CD4-positive, alpha-beta T cell treated with Interleukin-6 at 100 ng/mL for 8 hours (primary cell): ENCODE data around the gene PLCB2.
A peak's percentile ranks its signal among the peaks of the same experiment; 100 is the strongest.

Experiments
- DNase-seq: peaks from one replicate; pipeline ENCODE4 v3.0.0-alpha.2; 2020; ENCODE audit warnings: mixed read lengths, low spot score

PLCB2 gene, protein sequence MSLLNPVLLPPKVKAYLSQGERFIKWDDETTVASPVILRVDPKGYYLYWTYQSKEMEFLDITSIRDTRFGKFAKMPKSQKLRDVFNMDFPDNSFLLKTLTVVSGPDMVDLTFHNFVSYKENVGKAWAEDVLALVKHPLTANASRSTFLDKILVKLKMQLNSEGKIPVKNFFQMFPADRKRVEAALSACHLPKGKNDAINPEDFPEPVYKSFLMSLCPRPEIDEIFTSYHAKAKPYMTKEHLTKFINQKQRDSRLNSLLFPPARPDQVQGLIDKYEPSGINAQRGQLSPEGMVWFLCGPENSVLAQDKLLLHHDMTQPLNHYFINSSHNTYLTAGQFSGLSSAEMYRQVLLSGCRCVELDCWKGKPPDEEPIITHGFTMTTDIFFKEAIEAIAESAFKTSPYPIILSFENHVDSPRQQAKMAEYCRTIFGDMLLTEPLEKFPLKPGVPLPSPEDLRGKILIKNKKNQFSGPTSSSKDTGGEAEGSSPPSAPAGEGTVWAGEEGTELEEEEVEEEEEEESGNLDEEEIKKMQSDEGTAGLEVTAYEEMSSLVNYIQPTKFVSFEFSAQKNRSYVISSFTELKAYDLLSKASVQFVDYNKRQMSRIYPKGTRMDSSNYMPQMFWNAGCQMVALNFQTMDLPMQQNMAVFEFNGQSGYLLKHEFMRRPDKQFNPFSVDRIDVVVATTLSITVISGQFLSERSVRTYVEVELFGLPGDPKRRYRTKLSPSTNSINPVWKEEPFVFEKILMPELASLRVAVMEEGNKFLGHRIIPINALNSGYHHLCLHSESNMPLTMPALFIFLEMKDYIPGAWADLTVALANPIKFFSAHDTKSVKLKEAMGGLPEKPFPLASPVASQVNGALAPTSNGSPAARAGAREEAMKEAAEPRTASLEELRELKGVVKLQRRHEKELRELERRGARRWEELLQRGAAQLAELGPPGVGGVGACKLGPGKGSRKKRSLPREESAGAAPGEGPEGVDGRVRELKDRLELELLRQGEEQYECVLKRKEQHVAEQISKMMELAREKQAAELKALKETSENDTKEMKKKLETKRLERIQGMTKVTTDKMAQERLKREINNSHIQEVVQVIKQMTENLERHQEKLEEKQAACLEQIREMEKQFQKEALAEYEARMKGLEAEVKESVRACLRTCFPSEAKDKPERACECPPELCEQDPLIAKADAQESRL

DNA sequence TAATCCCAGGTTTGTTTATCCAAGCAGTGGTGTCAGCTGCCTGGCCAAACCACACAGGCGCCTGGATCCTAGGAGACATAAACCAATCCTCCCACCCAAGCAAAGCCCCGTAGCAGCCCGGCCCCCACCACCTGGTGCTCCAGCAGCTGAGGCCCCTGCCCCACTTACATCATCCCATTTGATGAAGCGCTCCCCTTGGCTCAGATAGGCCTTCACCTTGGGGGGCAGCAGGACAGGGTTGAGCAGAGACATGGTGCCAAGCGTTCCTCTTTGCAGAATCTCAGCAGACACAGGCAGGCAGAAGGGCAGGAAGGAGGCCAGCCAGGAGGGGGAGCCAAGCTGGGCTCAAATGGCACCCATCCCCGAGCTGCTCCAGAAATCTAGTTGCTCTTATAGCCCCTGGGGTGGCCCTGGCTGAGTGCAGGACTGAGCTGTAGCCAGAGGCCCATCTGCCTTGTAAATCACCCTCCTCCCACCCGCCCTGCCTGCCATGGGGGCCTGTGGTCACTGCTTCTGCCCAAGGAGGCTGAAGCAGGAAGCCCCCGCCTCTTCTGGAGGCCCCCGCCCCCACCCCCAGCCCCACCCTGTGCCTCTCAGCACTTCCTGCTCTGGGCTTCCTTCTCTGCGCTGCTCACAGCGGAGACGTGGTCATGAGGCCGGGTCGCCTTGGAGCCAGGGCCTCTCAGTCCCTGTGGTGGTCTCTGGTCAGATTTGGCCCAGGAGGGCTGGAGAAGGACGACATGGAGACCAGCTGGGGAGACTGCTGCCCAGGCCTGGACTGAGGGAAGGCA, at the start of gene PLCB2:
PLCB2 (minus strand) TSS at position 515 of the 791 bp plus-strand sequence; CDS start at position 252, 263 bp downstream.
- peak; percentile 73 for DNase-seq

DNA sequence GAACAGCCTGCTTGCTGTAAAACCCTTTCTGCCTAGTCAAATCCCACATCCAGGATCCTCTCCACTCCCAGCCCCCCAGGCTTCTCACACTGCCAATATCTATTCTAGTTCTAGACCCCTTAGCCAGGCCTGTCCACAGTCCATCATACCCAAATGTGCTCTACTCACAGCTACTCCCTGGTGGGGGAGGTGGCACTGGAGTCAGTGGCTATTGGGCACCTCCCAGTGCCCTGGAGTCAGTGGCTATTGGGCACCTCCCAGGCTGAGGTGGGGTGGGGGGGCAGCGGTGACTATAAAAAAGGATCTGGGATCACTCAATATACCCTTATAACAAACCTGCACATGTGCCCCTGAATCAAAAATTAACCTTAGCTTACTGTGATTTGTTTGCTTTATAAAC, 49.5 kb upstream of the PLCB2 start:
- DNase-seq, result no peak

DNA sequence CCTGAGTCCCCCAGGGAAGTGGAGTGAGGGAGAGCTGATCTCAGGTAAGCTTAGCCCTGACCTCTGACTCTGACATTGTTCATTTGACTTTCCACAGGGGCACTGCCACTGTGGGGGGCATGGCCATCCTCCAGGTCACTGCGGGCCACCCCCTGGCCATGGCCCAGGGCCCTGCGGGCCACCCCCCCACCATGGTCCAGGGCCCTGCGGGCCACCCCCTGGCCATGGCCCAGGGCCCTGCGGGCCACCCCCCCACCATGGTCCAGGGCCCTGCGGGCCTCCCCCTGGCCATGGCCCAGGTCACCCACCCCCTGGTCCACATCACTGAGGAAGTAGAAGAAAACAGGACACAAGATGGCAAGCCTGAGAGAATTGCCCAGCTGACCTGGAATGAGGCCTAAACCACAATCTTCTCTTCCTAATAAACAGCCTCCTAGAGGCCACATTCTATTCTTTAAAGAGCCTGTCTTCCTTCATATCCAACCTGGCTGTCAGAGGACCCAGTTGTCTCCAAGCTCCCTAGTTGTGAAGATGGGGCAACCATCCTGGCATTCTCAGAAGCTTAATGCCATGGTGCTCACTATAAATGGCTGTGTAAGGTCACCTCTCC, 48.3 kb upstream of the PLCB2 start:
- no peak for DNase-seq

DNA sequence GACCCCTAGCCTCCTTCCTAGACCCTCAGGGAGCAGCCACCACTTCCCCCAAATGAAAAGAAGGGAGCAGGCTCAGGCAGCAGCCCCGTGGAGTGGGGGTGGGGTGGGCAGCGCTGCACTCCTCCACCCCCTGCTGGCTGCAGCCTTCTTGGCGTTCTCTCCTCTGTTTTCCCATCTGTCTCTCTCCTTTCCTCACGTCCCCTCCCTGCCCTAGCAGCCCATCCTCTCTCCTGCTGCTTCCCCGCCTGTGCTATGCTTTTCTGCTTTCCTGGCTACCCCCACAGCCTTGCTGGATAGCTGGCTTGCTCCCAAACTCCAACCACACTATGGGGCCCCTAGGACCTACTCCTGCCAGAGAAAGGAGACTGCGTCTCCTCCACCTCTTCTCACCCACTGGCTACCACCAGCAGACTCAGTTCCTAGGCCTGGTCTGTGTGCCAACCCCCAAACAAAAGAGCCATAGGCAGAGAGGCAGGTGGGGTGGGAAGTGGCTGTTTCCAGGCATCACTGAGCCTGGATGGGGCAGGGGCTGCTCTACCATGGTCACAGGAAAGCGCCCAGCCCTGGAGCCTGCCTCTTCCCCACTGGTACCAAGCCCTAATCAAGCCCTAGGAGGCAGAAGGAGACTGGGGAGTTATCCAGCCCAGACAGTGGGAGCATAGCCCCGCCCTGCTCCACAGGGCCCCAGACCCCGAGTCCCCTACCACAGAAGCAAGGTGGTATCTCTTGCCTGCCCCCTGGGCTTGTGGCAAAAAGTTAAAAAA, 46.9 kb upstream of the PLCB2 start:
- no peak for DNase-seq

DNA sequence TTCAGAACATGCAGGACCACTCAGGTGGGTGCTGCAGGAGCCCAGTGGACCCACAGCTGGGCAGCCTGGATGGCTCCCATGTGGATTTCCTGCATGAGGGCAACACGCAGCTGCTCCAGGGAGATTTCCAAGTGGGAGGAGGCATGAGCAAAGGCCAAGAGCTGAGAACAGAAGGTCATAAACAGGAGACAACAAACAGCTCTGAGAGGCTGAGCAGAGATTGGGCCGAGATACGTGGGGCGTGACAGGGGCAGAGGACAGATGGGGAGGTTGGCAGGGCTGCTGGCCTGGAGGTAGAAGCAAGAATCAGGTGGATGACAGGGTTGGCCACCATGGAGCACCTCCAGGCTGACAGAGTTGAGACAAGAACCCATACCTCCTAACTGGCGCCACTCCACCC, 46.0 kb upstream of the PLCB2 start:
- DNase-seq, result no peak

DNA sequence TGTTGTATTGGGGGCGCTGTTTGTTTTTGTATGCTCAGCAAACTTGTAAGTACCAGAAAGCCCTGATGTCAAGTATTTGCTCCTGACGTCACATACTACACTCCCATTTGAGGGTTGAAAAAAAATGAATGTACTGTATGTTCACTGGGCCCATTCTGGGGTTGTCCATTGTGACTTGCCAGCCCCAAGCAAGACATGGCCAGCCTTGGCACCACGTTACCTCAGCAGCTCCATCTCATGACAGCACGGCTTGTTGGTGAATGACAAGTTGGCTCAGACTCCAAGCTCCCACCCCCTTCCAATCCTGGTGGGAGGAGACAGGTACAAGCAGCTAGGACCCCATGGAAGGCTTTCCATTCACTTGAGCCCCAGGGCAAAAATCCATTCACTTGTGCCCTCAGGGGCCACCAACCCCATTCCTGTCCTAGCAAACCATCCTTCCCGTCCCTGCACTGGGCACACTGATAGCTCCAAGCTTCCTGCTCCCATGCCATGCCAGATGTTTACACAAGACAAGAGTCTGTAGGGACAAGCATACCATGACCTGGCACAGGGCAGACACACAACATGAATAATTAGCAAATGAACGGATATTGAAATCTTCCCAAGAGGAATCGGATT, 44.7 kb upstream of the PLCB2 start:
- DNase-seq, result no peak

DNA sequence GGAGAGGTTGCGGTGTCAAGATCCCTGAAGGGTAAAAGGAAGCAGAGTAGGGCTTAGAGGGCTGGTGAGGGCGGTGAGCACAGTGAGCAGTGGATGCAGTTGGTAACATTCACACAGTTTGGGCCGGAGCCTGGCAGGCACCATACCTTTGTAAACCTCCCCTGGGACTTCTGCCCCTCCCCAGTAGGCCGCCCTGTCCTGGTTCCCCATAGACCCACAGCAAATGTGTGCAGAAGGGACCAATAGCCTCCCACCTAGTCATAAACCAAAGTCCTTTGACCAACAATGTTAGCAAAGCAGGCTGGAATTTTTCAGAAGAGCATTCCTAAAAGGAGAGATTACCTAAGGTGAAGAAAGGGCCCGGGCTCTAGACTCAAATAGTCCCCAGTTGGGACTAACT, 41.4 kb upstream of the PLCB2 start:
- DNase-seq, result no peak

DNA sequence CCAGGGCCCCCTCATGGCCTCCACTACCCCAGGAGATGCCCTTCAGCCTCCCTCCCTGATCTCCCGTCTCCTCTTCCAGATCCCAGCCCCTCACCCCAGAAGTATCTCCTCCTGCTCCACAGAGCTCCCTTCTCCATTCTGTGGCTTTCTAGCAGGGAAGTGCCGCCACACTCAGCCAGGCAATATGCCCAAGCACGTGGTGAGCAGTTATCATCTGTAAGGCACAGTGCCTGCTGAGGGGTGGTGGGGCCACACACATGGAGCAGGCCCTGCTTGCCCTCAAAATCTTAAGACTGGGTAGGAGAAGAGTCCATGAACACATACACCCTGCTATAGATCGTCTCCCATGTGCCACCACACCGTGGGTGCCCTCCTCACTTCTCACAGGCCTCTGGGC, 40.7 kb upstream of the PLCB2 start:
- DNase-seq, result no peak

DNA sequence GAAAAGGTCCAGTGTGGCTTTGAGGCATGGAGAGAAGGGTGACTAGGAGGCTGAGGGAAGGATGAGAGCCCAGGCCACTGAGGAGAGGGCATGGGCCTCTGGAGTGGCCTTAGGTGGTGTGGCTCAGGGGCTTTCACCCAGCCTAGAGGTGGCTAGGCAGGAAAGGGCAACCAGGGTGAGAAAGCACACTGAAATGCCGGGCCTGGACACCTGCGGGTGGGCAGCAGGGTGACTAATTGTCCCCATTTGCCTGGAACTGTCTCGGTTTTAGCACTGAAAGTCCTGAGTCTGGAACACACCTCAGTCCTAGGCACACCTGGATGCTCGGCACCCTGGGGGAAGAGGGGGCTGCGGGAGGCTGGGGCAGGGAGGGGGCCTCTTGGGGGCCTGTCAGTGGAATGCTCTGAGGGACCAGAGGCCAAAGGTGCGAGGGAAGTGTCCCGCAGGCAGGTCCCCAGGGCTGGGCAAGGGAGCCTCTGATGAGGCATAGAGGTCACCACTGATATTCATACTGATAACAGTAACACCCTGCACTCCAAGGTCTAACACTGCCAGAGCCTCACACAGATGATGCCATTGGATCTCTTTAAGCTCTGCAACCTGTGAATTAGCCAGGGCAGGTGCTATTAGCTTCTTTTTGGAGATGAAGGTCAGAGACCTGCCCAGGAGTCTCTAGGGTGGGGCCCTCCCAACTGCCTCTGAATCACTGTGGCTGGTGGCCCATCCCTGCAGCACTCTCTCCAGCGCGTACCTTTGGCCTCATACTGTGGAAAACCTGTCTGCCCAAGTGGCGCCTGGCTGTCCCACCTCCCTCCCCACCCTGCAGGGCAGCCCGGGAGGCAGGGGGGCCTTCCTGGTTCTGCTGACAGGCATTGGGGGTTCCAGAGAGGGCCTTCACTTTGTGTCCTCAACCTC, 40.1 kb upstream of the PLCB2 start:
- DNase-seq, result no peak

DNA sequence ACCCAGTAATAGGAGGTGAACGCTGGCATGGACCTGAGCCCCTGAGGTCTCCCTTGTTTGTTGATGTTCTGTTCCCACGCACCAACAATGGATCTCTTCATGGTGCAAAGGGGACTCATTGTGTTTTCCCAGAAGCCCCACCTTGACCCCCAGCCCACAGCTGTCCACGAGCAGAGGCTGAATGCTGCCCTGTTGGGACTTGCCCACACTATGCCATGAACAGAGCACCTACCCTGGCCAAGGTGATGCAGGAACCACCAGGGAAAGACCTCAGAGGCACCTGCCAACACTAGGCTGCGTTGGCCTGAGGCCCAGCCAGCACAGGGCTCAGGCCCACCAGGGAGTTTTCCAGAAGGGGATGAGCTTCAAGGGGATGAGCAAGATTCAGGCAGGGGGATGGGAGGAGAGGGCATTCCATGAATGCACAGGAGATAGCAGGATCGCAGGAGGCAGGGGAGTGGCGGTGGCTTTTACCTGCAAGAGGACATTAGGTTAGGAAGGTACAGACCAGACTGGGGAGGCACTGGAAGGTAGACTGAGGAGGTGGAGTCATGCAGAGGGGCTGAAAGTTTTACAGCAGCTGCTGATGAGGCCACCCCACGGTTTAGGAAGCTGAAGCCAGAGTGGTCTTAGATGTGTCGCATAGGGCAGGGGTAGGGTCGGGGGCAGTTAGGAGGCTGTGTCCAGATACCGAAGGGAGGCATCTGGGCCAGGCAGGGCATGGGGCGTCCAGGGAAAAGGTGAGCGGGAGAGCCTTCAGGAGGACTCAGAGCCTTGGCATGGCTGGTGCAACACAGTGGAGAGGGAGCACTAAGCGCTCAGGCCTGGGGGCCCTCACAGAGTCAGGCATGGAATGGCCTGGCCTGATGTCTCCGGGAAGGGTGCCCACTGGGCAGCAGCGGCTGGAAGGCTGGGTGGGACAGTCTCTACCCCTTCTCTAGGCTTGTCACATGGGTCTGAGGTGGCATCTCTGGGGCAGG, 39.1 kb upstream of the PLCB2 start:
- no peak for DNase-seq

DNA sequence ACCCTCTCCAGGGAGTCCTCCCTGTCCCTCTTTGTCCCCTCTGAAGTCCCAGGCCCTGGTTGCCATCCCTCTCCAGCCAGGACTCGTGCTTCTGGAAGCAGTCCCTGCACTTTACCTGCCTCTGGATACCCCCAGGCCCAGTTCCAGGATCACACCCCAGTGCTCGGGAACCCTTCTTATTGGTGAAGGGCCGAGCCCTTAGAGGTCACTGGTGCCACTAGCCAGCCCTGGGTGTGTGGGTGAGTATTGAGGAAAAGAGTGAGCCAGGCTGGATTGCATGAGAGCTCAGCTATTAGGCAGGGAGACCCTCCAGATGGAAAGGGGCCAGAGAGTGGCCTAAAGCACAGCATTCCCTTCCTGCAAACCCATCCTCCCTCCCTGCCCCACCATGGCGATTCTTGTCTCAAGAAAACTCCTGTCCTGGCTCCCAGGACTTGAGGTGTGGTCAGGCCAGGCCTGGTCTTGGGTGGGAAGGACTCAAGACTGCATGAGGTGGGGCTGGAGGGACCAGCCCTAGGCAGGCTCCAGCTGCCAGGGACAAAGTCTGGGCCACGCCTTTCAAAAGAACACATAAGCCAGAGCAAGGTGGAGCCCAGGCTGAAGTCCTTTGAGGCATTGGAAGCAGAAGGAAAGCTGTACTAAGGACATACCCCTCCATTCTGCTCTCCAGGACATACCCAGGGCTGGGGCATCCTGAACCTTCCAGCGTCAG, 38.3 kb upstream of the PLCB2 start:
- DNase-seq, result no peak

DNA sequence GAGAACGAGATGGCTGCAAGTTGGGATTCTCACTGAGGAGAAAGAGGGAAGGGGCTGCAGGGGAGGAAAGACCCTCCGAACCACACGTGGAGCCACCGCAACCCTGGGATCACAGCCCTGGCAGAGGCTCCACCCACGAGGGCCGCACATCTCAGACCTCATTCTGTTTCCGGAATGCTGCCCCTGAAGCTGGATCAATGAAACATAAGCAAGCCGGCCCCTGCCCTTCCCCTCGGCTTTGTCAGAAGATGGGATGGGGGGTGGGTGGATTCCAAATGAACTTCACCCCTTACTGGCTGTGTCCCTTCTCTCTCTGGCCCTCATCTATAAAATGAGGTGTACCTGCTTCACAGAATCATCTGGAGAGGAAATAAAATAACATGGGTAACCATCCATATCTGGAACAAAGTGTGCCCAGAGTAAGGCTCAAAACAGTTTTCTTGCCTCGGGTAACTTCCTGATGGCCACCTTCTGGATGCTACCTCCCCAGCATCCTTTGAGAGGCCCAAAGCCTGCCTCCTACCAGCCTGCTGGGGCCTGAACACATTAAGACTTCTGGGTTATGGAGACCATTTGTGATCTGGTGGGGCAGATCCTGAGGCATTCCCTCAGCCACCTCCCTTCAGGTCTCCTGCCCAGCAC, 37.6 kb upstream of the PLCB2 start:
- DNase-seq, result no peak

DNA sequence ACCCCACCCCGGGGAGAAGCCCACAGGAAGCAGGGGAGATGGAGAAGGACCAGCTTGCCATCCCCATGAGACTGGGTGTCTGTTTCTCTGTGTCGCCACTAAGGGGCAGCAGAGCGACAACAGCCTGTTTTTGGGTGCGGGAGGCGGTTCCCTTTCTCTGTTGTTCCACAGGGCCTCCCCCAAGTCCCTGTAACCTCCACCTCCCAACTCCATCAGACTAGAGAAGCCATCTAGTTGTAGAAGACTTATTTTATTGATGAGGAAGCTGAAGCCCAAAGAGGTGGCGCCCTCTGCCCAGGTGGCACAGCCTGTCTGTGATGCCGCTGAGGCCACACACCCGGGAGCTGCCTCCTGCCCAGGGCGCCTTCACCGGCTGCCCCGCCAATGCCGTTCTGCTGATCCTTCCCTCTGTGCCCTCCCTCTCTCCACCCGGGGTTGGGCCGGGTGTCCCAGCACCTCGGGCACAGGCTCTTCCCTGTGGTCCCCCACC, 36.9 kb upstream of the PLCB2 start:
- peak; percentile 67 for DNase-seq

DNA sequence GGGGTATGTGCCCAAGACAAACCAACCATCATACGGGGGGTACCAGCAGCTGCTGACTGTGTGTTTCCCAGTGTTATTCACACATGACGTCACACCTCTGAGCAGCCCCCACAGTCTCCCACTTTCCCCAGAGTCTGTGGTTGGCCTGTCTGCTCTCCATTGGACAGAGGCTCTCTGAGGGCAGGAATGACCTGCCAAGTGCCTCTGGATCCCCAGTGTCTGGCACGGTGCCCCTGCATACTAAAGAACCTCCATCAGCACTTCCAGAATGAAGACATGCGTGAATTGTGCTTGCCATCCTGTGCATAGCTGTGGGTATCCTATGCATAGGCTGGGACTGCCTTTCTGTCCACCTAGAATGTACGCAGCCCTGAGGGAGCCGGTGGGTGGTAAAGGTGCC, 36.5 kb upstream of the PLCB2 start:
- DNase-seq, result no peak

DNA sequence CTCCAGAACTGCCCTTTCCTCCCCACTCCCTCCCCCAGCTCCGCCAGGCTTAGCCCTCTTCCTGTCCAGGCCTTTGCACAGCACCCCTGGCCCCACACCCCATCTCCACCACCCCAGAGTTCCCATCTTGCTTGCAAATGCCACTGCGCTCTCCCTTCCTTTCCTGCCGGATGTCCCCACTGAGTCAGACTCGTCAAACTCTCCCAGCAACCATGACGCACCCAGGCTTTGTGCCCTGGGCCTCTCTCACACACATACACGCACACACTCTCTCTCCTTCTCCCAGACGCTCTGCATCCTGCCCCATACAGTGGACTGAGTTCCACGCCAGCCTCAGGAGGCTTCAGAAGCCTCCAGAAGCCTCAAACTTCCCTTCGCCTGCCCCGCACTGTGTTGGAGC, 35.8 kb upstream of the PLCB2 start:
- no peak for DNase-seq
